Activated gamma-delta T cell (primary cell): ENCODE data around the gene RALGPS1.

Source experiments
- DNase-seq: peaks from one replicate; lab custom pipeline; 2025; lab: John Stamatoyannopoulos, UW

The RALGPS1 gene

GRCh38 chr9:127053960-127054359 is 139.4 kb downstream of the RALGPS1 start:
- no peak for DNase-seq

DNA sequence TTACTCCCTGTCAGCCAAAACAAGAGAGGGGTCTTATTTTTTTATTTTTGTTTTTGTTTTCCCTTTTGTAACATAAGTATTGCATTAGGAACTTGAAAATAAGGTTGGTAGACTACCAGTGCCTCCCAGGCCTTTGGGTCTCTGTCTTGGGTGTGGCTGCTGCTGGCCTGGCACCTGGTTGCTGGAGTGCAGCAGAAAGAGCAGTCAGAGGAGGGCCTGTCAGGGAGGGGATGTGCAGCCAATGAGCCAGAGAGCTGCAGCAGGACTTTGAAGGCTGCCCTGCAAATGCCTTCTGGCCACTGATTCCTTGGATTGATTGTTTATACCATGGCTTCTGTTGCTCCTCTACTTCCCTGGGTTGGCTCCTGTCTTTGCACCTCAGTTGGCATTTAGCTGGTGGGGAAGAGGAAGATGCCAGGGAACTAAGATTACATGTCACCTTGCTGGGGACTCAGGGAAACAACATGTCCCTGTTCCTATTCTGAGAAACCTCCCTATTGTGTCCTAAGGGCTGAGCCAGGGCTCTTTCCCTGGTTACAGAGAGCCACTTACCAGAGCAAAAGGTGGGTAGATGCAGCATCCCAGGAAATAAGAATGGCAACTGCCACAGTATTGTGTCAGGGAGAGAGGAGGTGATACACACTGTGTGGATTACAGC is 141.3 kb downstream of the RALGPS1 start:
- DNase-seq, result no peak

- DNase-seq, result no peak
These were observed 141.9 kb downstream of the RALGPS1 start for GRCh38 chr9:127056446-127056845.

DNA sequence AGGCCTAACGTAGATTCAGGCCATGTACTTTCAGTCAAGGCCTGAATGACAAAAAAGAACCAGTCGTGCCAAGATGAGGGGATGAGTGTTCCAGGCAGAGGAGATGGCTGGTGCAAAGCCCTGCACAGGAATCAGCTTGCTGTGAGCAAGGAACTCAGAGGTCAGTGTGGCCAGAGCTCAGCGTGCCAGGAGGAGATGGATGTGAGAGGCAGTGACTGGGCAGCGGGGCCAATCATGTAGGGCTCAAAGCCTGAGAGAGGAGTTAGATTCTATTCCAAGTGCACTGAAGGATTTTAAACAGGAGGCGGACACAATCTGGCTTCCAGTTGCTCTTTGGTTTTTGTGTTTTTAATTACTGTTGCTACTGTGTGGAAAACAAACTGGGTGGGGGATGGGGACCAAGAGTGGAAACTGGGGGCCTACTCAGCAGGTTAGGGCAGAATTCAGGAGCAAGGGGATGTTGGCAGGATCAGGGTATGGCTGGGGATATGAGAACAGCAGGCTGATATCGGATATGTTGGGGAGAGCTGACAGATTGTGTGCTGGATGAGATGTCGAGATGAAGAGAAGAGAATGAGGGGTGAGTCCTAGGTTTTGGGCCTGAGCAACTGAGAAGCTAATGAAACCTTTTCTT is 143.5 kb downstream of the RALGPS1 start:
- no peak for DNase-seq

DNA sequence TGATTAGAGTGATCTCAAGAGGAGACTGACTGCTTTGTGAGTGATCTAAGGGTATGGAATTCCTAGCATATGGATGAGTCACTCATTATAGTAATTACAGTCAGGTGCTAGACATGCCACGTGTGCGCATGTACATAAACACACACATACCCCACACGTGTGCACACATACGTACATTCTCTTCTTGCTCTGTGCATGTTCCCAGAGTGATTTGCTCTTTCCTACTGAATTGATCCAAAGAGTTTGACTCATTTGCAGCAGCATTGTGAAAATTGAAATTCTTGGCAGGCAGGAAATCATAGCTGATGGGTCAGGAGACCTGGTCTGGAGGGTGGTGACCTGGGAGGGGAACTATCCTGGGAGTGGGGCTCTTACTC is 144.1 kb downstream of the RALGPS1 start:
- no peak for DNase-seq

DNA sequence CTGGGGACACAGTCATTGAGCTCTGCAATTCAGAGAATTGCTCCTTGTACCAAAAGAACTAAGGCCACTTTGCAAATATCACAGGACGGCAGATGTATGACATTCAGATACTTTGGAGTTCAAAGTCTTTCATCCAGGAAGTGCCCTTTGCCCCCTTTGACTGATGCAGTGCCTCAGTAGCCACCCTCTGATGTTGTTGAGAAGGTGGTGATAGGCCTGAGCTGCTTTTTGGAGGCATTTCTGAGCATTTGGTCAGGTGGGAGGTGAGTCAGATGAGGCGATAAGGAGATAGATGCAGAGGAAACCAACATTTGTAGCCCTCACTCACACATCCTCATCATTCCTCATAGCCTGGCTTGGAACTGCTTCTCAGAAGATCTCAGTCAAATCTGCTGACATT is 144.4 kb downstream of the RALGPS1 start:
- no peak for DNase-seq

GRCh38 chr9:127059765-127060361 is 145.3 kb downstream of the RALGPS1 start:
- DNase-seq, result no peak

GRCh38 chr9:127061411-127061810 is 146.8 kb downstream of the RALGPS1 start:
- no peak for DNase-seq

- no peak for DNase-seq
These were observed 149.8 kb downstream of the RALGPS1 start for GRCh38 chr9:127064335-127064734.

DNA sequence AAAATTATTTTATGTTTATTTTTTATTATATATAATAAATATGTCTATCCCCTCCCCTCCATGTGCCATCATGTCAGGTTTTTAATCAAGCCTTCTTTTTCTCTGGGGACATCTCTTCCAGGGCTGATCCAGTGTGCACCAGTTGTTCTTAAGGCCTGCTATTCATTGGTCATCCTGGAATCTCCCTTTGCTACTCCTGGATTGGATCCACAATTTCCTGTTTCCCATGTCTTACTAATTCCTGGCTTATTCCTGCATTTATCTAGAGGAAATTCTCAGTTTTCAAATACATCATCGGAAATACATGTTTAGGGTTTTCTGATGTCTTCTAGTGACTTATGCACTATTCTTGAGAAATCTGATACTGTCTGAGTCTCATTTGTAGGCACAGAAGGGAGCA is 151.0 kb downstream of the RALGPS1 start:
- no peak for DNase-seq

GRCh38 chr9:127066060-127066850 is 151.7 kb downstream of the RALGPS1 start:
- DNase-seq, result no peak

DNA sequence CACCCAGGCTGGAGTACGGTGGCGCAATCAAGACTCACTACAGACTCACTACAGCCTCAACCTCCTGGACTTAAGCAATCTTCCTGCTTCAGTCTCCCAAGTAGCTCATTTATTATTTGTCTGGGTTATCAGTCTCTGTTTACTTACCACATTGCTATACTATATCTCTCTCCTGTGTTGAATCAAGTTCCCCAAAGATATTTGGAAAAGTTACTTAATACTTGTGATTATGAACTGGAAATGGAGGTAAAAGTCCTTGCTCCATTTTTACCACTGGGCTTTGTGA is 152.2 kb downstream of the RALGPS1 start:
- DNase-seq, result no peak

DNA sequence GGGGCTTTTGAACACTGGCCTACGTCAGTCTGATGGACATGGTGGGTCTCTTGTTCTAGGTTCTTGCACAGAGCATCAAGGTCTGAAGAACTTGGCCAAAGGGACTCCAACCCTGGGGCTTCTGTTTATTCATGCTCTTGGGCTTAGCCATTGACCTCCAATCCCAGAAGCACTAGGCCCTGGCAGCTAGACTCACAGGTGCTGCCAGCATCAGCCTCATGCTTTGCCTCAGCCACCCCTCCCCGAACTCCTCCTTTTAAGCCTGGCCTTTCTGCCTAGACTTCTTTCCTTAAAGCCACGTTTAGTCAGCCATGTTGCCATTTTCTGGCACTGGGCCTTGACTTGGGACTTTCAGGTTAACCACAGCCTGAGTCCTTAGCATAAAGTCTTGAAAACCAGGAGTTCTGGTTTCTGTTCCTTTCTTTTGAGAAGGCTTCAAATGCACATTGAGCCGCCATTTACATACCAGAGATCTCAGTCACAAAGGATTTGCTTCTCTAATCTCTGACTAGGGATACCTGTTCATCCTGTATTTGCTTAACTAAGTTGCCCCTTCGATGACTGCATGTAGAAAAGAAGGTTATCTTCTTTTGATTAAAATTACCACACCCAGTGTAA is 153.1 kb downstream of the RALGPS1 start:
- DNase-seq, result no peak

GRCh38 chr9:127074561-127075548 is 160.3 kb downstream of the RALGPS1 start:
- no peak for DNase-seq

DNA sequence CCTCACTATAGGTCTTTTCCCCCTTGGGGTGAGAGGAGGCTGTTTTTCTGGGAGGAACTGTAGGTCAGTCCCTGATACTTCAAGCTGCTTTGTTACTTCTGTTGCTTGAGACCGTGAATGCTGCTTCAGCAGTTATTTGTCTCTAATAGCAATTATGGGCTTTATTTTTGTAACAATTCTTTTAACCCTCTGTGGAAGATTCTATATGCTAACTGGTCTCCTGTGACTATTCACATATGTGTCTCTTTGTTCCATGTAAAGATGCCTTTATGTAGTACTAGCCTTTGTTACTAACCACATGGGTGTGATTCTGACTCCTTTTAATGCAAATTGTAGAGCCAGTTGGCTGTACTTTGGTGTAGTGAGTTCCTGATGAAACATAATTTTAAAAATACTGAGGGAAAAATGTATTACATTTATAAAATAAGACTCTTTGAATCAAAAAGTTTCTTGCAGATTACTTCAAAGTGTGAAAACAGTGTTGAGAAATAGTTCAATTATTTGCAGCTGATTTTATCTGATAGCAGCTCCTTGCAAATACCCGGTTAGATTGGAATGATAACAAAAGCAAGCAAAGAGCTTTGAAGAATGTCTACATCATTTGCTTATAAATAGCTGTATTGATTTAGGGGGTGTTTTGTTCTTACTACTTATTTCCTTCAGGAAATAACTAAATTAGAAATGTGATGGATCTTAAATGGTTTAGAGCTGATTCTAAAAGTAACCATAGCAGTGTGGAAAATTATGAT is 161.2 kb downstream of the RALGPS1 start:
- no peak for DNase-seq

DNA sequence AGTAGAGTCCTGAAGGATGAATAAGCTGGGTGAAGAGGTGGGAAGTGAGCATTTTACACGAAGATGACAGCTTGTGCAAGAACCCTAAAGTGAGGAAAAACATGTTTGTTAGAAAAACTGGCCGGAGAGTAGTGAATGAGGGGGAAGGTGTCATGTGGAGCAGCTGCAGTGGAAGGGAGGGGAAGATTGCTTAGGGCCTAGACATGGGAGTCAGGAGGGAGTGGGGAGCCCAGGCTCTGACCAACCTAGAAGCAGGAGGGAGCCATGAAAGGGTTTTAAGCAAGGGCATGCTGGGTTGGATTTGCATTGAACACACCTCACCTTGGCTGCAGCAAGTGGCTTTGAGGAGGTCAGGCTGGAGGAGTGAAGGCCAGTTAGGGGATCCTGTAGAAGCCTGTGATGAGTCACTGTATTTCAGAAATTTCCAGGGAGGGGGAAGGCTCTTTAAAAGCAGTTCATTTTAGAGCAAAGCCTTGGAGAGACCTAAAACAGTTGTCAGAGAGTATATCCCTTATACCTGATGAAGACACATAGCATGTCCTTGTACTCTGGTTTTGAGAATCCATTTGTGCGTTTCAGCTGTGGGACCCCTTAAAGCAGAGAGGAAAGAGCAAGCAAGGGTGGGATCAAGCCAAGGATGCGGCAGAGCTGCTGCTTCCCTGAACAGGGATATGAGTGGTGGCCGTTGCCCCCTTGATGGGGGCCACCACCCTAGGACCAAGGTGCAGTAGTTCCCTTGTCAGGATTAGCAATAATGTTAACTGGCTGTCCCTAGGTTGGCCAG is 162.5 kb downstream of the RALGPS1 start:
- no peak for DNase-seq

DNA sequence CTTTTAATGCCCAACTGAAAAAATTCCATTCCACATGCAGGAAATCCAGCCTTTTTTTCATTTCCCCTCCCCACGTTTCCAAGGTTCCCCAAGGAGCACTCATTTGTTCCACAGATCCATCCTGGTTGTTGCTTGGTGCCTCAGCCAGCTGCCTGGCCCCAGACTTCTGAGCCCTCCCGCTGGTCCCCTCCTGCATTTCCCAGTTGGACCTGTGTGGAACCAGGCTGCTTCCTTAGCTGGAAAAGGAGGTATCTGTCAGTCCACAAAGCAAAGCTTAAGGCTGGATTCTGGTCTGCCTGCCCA is 163.0 kb downstream of the RALGPS1 start:
- DNase-seq, result no peak

DNA sequence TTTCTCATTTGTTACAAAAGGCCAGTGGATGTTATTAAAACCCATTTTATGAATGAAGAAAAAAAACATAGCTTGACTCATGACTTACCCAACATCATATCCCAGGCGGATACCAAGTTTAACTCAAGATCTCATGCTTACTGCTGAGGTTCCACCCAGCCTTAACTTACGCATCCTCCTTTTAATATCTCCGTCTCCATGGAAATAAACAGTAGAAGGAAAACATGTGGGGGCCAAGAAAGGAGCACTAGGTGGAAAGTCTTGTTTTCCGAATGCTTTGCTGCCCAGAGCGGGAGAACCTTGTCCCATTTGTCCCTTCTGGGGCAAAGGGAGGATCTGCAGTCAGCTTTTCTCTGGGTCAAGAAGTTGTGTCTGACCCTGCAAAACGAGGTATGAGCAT is 163.8 kb downstream of the RALGPS1 start:
- no peak for DNase-seq

DNA sequence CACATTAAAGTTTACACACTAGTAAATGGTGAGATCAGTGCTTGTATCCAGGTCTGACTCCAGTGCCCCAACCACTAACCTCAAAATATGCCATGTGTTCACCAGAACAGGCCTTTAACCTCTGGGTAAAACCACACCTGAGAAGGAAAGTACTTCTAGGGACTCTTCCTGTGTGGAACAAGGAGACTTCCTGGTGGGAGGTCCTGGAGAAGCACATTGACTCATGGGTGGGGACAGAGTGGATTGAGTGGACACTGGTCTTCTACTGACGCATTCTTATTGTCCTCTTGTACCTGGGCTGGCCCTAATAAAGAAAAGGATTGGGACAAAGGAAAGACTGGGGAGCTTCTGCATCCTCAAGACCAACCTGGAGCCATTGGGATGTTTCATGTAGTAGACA is 164.4 kb downstream of the RALGPS1 start:
- DNase-seq, result no peak
